ENCODE results near the gene MAJIN. TPM values are rescaled to one million over a fixed set of nuclear protein-coding genes. Genes with fewer than 3 reads are reported as not detected.

Gene MAJIN, protein sequence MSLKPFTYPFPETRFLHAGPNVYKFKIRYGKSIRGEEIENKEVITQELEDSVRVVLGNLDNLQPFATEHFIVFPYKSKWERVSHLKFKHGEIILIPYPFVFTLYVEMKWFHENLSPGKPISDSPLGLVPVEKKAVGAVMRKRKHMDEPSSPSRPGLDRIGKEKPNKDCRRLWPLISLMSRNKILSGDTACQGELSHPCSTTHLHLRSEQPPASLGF
- not detected in 2 replicates for total RNA-seq (2013; cell fraction: nucleolus; rRNA removed)
- total RNA-seq (2014; rRNA removed) = not detected in 2 replicates
- not detected in 2 replicates for total RNA-seq (2014; rRNA removed; fragmentation: Illumina TruSeq; extraction: Trizol)
- total RNA-seq (2021) = not detected in 2 replicates
- not detected for polyA plus RNA-seq (2011; ENCODE audit: low read depth)
- polyA plus RNA-seq (2011; rRNA removed) = not detected in 2 replicates
- not detected in 2 replicates for polyA plus RNA-seq (2011; cell fraction: cytosol; rRNA removed)
- not detected in 2 replicates for polyA plus RNA-seq (2011; cell fraction: nucleus; rRNA removed)
- not detected in 2 replicates for polyA plus RNA-seq (2012)
- polyA plus RNA-seq (2014; fragmentation: Illumina TruSeq; extraction: Trizol) = not detected in 2 replicates
- polyA plus RNA-seq (2014; fragmentation: Nextera tagmentation; extraction: Ambion mirVana) = not detected
- polyA plus RNA-seq (2014; rRNA removed) = 0.10 TPM in 1 of 2 replicates, not detected in the other
- not detected for polyA plus RNA-seq (2016; fragmentation: Nextera tagmentation; extraction: Ambion mirVana)
- polyA minus RNA-seq (2011; rRNA and poly(A)+ RNA removed) = not detected in 2 replicates
- polyA minus RNA-seq (2011; cell fraction: cytosol; rRNA and poly(A)+ RNA removed) = not detected in 2 replicates
- polyA minus RNA-seq (2011; cell fraction: nucleus; rRNA and poly(A)+ RNA removed) = not detected in 2 replicates
- Bru-seq, nascent RNA = percentile 8 among the genes with signal in this experiment
- percentile 3 among the genes with signal in this experiment for BruChase-seq, experiment 1, labeled RNA remaining after a 6-hour chase
- BruChase-seq, experiment 2, labeled RNA remaining after a 2-hour chase = percentile 3 among the genes with signal in this experiment
- long read RNA-seq, experiment 1 = 0 reads
- long read RNA-seq, experiment 2 = 0 reads

GRCh38 chr11:64971421-64972233, at the start of gene MAJIN:
Gene MAJIN, minus strand, starts transcription at chr11:64972108. Its CDS starts 12,703 bp downstream, at chr11:64959405.
- H3K4me3 ChIP-seq = peak within 1 kb of the TSS; percentile 39; the same call in 1 of the 2 replicates
- H3K27me3 ChIP-seq (replicated peaks in 1 of 2; ENCODE audit: control insufficient read depth in 2 of 2, insufficient read depth in 2 of 2, low read length in 1 of 2) = no peaks in the 10 kb centered on the region
- peak within 1 kb of the TSS; percentile 32; the same call in 1 of the 2 replicates for H3K4me2 ChIP-seq (ENCODE audit: control insufficient read depth, insufficient read depth)
- no peaks in the 10 kb centered on the region for H3K36me3 ChIP-seq (ENCODE audit: control insufficient read depth in 2 of 2, insufficient read depth in 2 of 2, low read length in 1 of 2)
- no peaks in the 10 kb centered on the region for H3K79me2 ChIP-seq (ENCODE audit: control insufficient read depth, insufficient read depth, low read length)
- peak within 1 kb of the TSS; percentile 42 for H2AFZ ChIP-seq (ENCODE audit: control insufficient read depth, low read depth, low read length)
- intact Hi-C loops (cut with micrococcal nuclease; ENCODE audit: unreplicated experiment) = no loop called here
- SMC1A ChIA-PET (ENCODE audit: uncharacterized antibody, unreplicated experiment) = interaction anchor here (1.0 kb wide), 1 partner anchor 259 kb away, joined by 3 read pairs; no protein-coding TSS in a partner anchor
- H3K9me3 ChIP-seq (replicated peaks; ENCODE audit: control insufficient read depth, insufficient read depth, low read length) = no peaks in the 10 kb centered on the region; the same call in 2 of the 3 replicates
- RAD21 ChIA-PET (ENCODE audit: unreplicated experiment) = no interaction called here
- peaks cover 14% of the 10 kb centered on the region for H3K4me1 ChIP-seq (ENCODE audit: control insufficient read depth, insufficient read depth, low read length)
- 40% methylated on average over 64 of the region's 69 CpGs for WGBS (ENCODE audit: insufficient coverage, insufficient replicate concordance, low lambda C conversion rate, missing lambda C conversion rate)
- no peak within 1 kb of the TSS for H3K27ac ChIP-seq (ENCODE audit: control insufficient read depth, insufficient read depth)
- no peaks in the 10 kb centered on the region for H4K20me1 ChIP-seq (ENCODE audit: control insufficient read depth, insufficient read depth)
- DNase-seq (ENCODE audit: low read depth, low spot score) (peak; percentile 51), ATAC-seq (peak; percentile 88), FAIRE-seq (peak; percentile 56)
- BruUV-seq (replicated peaks) = no TSS peak
- CTCF ChIA-PET = interaction anchor here (1.1 kb wide), 1 partner anchor 42 kb away, joined by 5 read pairs; the partner anchor contains the start of gene ARL2
- POLR2A ChIA-PET = interaction anchor here (0.7 kb wide), 1 partner anchor 23 kb away, joined by 3 read pairs; no protein-coding TSS in a partner anchor
- in situ Hi-C loops (cut with MboI) = no loop called here
- H3K9ac ChIP-seq (ENCODE audit: control insufficient read depth, insufficient read depth, low read length) = no peak within 1 kb of the TSS
- TF ChIP-seq DPF2 (IDR thresholded peaks at IDR 0.05) (no peak), NBN (IDR thresholded peaks at IDR 0.05) (no peak), MEF2B (IDR thresholded peaks at IDR 0.05; ENCODE audit: partially characterized antibody, poor library complexity, severe bottlenecking) (no peak), RB1 (IDR thresholded peaks at IDR 0.05; ENCODE audit: borderline replicate concordance) (no peak), SUPT20H (IDR thresholded peaks at IDR 0.05; ENCODE audit: borderline replicate concordance, control insufficient read depth, low read depth, low read length) (no peak), BCL3 (IDR thresholded peaks at IDR 0.05; ENCODE audit: borderline replicate concordance, insufficient read depth, low read depth, low read length, poor library complexity, severe bottlenecking) (no peak), RUNX3 (IDR thresholded peaks at IDR 0.05; ENCODE audit: low read length) (0 out of 2 replicates have a peak, but pooled peaks have one; percentile 4), SRF (IDR thresholded peaks at IDR 0.05; ENCODE audit: low read depth in 2 of 2, low read length in 2 of 2) (no peak), TCF7 (IDR thresholded peaks at IDR 0.05; ENCODE audit: borderline replicate concordance) (no peak)
- TF ChIP-seq, protein P1, sequence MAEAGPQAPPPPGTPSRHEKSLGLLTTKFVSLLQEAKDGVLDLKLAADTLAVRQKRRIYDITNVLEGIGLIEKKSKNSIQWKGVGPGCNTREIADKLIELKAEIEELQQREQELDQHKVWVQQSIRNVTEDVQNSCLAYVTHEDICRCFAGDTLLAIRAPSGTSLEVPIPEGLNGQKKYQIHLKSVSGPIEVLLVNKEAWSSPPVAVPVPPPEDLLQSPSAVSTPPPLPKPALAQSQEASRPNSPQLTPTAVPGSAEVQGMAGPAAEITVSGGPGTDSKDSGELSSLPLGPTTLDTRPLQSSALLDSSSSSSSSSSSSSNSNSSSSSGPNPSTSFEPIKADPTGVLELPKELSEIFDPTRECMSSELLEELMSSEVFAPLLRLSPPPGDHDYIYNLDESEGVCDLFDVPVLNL (IDR thresholded peaks at IDR 0.05; ENCODE audit: low read depth, low read length) = no peak
- TF ChIP-seq, protein P2, sequence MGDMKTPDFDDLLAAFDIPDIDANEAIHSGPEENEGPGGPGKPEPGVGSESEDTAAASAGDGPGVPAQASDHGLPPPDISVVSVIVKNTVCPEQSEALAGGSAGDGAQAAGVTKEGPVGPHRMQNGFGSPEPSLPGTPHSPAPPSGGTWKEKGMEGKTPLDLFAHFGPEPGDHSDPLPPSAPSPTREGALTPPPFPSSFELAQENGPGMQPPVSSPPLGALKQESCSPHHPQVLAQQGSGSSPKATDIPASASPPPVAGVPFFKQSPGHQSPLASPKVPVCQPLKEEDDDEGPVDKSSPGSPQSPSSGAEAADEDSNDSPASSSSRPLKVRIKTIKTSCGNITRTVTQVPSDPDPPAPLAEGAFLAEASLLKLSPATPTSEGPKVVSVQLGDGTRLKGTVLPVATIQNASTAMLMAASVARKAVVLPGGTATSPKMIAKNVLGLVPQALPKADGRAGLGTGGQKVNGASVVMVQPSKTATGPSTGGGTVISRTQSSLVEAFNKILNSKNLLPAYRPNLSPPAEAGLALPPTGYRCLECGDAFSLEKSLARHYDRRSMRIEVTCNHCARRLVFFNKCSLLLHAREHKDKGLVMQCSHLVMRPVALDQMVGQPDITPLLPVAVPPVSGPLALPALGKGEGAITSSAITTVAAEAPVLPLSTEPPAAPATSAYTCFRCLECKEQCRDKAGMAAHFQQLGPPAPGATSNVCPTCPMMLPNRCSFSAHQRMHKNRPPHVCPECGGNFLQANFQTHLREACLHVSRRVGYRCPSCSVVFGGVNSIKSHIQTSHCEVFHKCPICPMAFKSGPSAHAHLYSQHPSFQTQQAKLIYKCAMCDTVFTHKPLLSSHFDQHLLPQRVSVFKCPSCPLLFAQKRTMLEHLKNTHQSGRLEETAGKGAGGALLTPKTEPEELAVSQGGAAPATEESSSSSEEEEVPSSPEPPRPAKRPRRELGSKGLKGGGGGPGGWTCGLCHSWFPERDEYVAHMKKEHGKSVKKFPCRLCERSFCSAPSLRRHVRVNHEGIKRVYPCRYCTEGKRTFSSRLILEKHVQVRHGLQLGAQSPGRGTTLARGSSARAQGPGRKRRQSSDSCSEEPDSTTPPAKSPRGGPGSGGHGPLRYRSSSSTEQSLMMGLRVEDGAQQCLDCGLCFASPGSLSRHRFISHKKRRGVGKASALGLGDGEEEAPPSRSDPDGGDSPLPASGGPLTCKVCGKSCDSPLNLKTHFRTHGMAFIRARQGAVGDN (IDR thresholded peaks at IDR 0.05) = peak; percentile 88
